Measurements from ENCODE around the gene TRAK1. TPM values are rescaled to one million over a fixed set of nuclear protein-coding genes. Genes with fewer than 3 reads are reported as not detected.

Gene TRAK1
- total and polyA plus RNA-seq, 8 donors = 28.2 to 50.3 (median 31.0) TPM

- intact Hi-C loops (cut with DNase I) = no loop called here
- no peak overlapping the region for H3K27ac ChIP-seq
Observed at GRCh38 chr3:42229266-42229941, 138.2 kb downstream of the TRAK1 start.

GRCh38 chr3:42229942-42230688 is 139.0 kb downstream of the TRAK1 start:
- DNase-seq = peak in 2 of 4 donors; percentile 36 to 51
- peak in 1 of 2 donors; percentile 49 for TF ChIP-seq CTCF (IDR thresholded peaks at IDR 0.05)
- Histone ChIP-seq H3K9me3 (no peaks in the 10 kb centered on the region), H3K27ac (no peak overlapping the region), H3K27me3 (no peaks in the 10 kb centered on the region), H3K4me1 (no peaks in the 10 kb centered on the region), H3K4me3 (no peak overlapping the region), H3K36me3 (no peaks in the 10 kb centered on the region)
- intact Hi-C loops (cut with DNase I) = no loop called here
- ATAC-seq = peak; percentile 71

More at GRCh38 chr3:42229266-42229941, 138.2 kb downstream of the TRAK1 start:
- ATAC-seq (no peak), DNase-seq (no peak)
- Histone ChIP-seq H3K4me1 (no peaks in the 10 kb centered on the region), H3K9me3 (no peaks in the 10 kb centered on the region), H3K4me3 (no peak overlapping the region), H3K27me3 (no peaks in the 10 kb centered on the region), H3K36me3 (no peaks in the 10 kb centered on the region)
- TF ChIP-seq CTCF (IDR thresholded peaks at IDR 0.05) = no peak

- no peak overlapping the region for H3K27ac ChIP-seq
- no peak overlapping the region for H3K4me3 ChIP-seq
- ATAC-seq = no peak
- no peak for DNase-seq
- no peaks in the 10 kb centered on the region for H3K36me3 ChIP-seq
- no peaks in the 10 kb centered on the region for H3K4me1 ChIP-seq
- intact Hi-C loops (cut with DNase I) = no loop called here
- H3K9me3 ChIP-seq = no peaks in the 10 kb centered on the region
- TF ChIP-seq CTCF (IDR thresholded peaks at IDR 0.05) = no peak
- H3K27me3 ChIP-seq = no peaks in the 10 kb centered on the region
Observed at GRCh38 chr3:42230860-42231259, 139.7 kb downstream of the TRAK1 start.

- ATAC-seq = no peak
- H3K4me3 ChIP-seq = no peak overlapping the region
- intact Hi-C loops (cut with DNase I) = no loop called here
Observed at GRCh38 chr3:42235532-42235931, 144.4 kb downstream of the TRAK1 start.

More at GRCh38 chr3:42235532-42235931, 144.4 kb downstream of the TRAK1 start:
- Histone ChIP-seq H3K9me3 (peaks cover 0 to 14% of the 10 kb centered on the region in 2 donors), H3K4me1 (no peaks in the 10 kb centered on the region), H3K36me3 (no peaks in the 10 kb centered on the region), H3K27ac (no peak overlapping the region), H3K27me3 (no peaks in the 10 kb centered on the region)
- no peak for DNase-seq
- TF ChIP-seq CTCF (IDR thresholded peaks at IDR 0.05) = no peak

Measured in left lung (tissue), 10 donors.